Measurements from ENCODE around the gene PRKAR2B.

GRCh38 chr7:107045195-107045960 is 873 bp downstream of the PRKAR2B start:
- TF ChIP-seq EZH2 (IDR thresholded peaks at IDR 0.05; ENCODE audit: borderline replicate concordance, insufficient read depth, low read depth, low read length, poor library complexity, severe bottlenecking) = no peak
- no peak for TF ChIP-seq CTCF (IDR thresholded peaks at IDR 0.05)
